Body of pancreas (tissue), 4 donors: ENCODE data around the gene SLC6A17.

Experiments
- CTCF ChIP-seq, 7 experiments: fragments of 450-650 bp in 4 of 7; fragments of 200-600 bp in 3 of 7; sonication (generic) in 3 of 7; IDR thresholded peaks; one replicate each; pipeline ENCODE4 v1.5.1; 2016 to 2019; ENCODE audit warnings: antibody characterized with exemption in 7 of 7
- POLR2A ChIP-seq, 3 donors: fragments of 450-650 bp; IDR thresholded peaks; one replicate each; pipeline ENCODE4 v1.6.1; 2016; ENCODE audit warnings: antibody characterized with exemption in 3 of 3, mild to moderate bottlenecking in 2 of 3

- TF ChIP-seq CTCF (IDR thresholded peaks at IDR 0.05) (no peak), POLR2A (IDR thresholded peaks at IDR 0.05) (no peak)
Observed at GRCh38 chr1:110211496-110212168, 61.3 kb downstream of the SLC6A17 start.
